Body of pancreas (tissue), 4 donors: ENCODE measurements around the gene PHLDB3. TPM values are rescaled to one million over a fixed set of nuclear protein-coding genes. Genes with fewer than 3 reads are reported as not detected.

Source experiments
- ATAC-seq: fragments of 150-250 bp; one replicate; pipeline ENCODE4 v1.9.1; 2016
- DNase-seq, 4 donors: peaks; one replicate each; pipeline ENCODE4 v3.0.0-alpha.2; 2019
- H3K27ac ChIP-seq, 4 donors: fragments of 200-600 bp; sonication (generic); 1 replicate in 3 of 4; 2 replicates in 1 of 4; pipeline versions ENCODE4 v1.5.1 to v1.6.1; 2016 to 2019; ENCODE audit warnings: mild to moderate bottlenecking in 1 of 4, mixed read lengths in 1 of 4, moderate library complexity in 1 of 4
- H3K27me3 ChIP-seq, 2 donors: fragments of 200-600 bp; sonication (generic); one replicate each; pipeline ENCODE4 v1.6.0; 2016; ENCODE audit warnings: mild to moderate bottlenecking in 1 of 2
- H3K36me3 ChIP-seq, 2 donors: fragments of 200-600 bp; sonication (generic); replicated peaks in 1 of 2; 2 replicates each; pipeline ENCODE4 v1.5.1; 2016; ENCODE audit warnings: low read depth in 2 of 2; ENCODE audit not compliant: insufficient read depth in 1 of 2
- H3K4me1 ChIP-seq: fragments of 200-600 bp; sonication (generic); one replicate; pipeline ENCODE4 v1.6.0; 2016
- H3K4me3 ChIP-seq, 2 donors: fragments of 200-600 bp; sonication (generic); 1 replicate in 1 of 2; 2 replicates in 1 of 2; pipeline ENCODE4 v1.5.1; 2016 to 2019
- H3K9me3 ChIP-seq, 3 donors: fragments of 200-600 bp; sonication (generic); 1 replicate in 2 of 3; 2 replicates in 1 of 3; pipeline ENCODE4 v1.5.1; 2016
- CTCF ChIP-seq, 7 experiments: fragments of 450-650 bp in 4 of 7; fragments of 200-600 bp in 3 of 7; sonication (generic) in 3 of 7; IDR thresholded peaks; one replicate each; pipeline ENCODE4 v1.5.1; 2016 to 2019; ENCODE audit warnings: antibody characterized with exemption in 7 of 7
- POLR2A ChIP-seq, 3 donors: fragments of 450-650 bp; IDR thresholded peaks; one replicate each; pipeline ENCODE4 v1.6.1; 2016; ENCODE audit warnings: antibody characterized with exemption in 3 of 3, mild to moderate bottlenecking in 2 of 3
- WGBS, 2 donors: methylation state at CpG; one replicate each; pipeline ENCODE4 v1.1.5; 2017; 5-methylcytosine and 5-hydroxymethylcytosine counted together
- intact Hi-C: fragments of 100-400 bp; cut with DNase I; formaldehyde crosslinking; loops from one replicate; pipeline ENCODE4 v1.15.1; 2023
- total RNA-seq, 2 donors: library from RNA; depleted of rRNA; stranded (reverse); fragments of >200 nt; gene quantifications; one replicate each; pipeline ENCODE4 v1.1.0, GENCODE V29; 2016

The PHLDB3 gene
- total RNA-seq, 2 donors from 2014 or later: 14.5 to 16.9 TPM

- no peak for ATAC-seq
- H3K9me3 ChIP-seq: no peaks in the 10 kb centered on the region
- intact Hi-C loops: no loop called here
- H3K4me1 ChIP-seq: peaks cover 1% of the 10 kb centered on the region
- no peak overlapping the region for H3K27ac ChIP-seq
- no peaks in the 10 kb centered on the region for H3K27me3 ChIP-seq
- DNase-seq: no peak
- TF ChIP-seq POLR2A (IDR thresholded peaks at IDR 0.05) (no peak), CTCF (IDR thresholded peaks at IDR 0.05) (no peak)
- no peak overlapping the region for H3K4me3 ChIP-seq
- no peaks in the 10 kb centered on the region for H3K36me3 ChIP-seq
- WGBS, 2 donors: 71 to 80% methylated on average over 4 of the region's 4 CpGs
Measured at GRCh38 chr19:43457809-43458208, 46.7 kb downstream of the PHLDB3 start.

GRCh38 chr19:43455321-43456113 lies 49.0 kb downstream of the PHLDB3 start:
- Histone ChIP-seq H3K9me3 (no peaks in the 10 kb centered on the region), H3K27me3 (no peaks in the 10 kb centered on the region), H3K36me3 (no peaks in the 10 kb centered on the region), H3K27ac (peak overlapping the region in 1 of 4 donors; percentile 46), H3K4me3 (no peak overlapping the region), H3K4me1 (no peaks in the 10 kb centered on the region)
- WGBS, 2 donors: 27 to 34% methylated on average over 10 of the region's 10 CpGs
- no peak for TF ChIP-seq POLR2A (IDR thresholded peaks at IDR 0.05)
- no peak for TF ChIP-seq CTCF (IDR thresholded peaks at IDR 0.05)
- intact Hi-C loops: no loop called here
- ATAC-seq (no peak), DNase-seq (no peak)

- ATAC-seq: no peak
- 70 to 75% methylated on average over 2 of the region's 2 CpGs for WGBS, 2 donors
- no peaks in the 10 kb centered on the region for H3K4me1 ChIP-seq
- intact Hi-C loops: no loop called here
- no peaks in the 10 kb centered on the region for H3K9me3 ChIP-seq
- no peak overlapping the region for H3K27ac ChIP-seq
- DNase-seq: no peak
- H3K36me3 ChIP-seq: no peaks in the 10 kb centered on the region
- no peak for TF ChIP-seq POLR2A (IDR thresholded peaks at IDR 0.05)
- no peak for TF ChIP-seq CTCF (IDR thresholded peaks at IDR 0.05)
- no peaks in the 10 kb centered on the region for H3K27me3 ChIP-seq
- no peak overlapping the region for H3K4me3 ChIP-seq
Measured at GRCh38 chr19:43454031-43454430, 50.5 kb downstream of the PHLDB3 start.

GRCh38 chr19:43452582-43452981 lies 52.0 kb downstream of the PHLDB3 start:
- intact Hi-C loops: no loop called here
- Histone ChIP-seq H3K4me3 (no peak overlapping the region), H3K9me3 (no peaks in the 10 kb centered on the region), H3K27ac (no peak overlapping the region), H3K36me3 (no peaks in the 10 kb centered on the region), H3K4me1 (no peaks in the 10 kb centered on the region), H3K27me3 (no peaks in the 10 kb centered on the region)
- 55 to 64% methylated on average over 3 of the region's 3 CpGs for WGBS, 2 donors
- DNase-seq: no peak
- ATAC-seq: no peak
- TF ChIP-seq POLR2A (IDR thresholded peaks at IDR 0.05) (no peak), CTCF (IDR thresholded peaks at IDR 0.05) (no peak)

GRCh38 chr19:43450545-43450997 lies 54.0 kb downstream of the PHLDB3 start:
- DNase-seq: peak in 1 of 4 donors; percentile 22

More at GRCh38 chr19:43450545-43450997, 54.0 kb downstream of the PHLDB3 start:
- 55 to 71% methylated on average over 2 of the region's 2 CpGs for WGBS, 2 donors
- no peaks in the 10 kb centered on the region for H3K4me1 ChIP-seq
- H3K27ac ChIP-seq: no peak overlapping the region
- TF ChIP-seq POLR2A (IDR thresholded peaks at IDR 0.05) (no peak), CTCF (IDR thresholded peaks at IDR 0.05) (no peak)
- no peaks in the 10 kb centered on the region for H3K9me3 ChIP-seq
- intact Hi-C loops: no loop called here
- ATAC-seq: no peak
- no peak overlapping the region for H3K4me3 ChIP-seq
- H3K36me3 ChIP-seq: no peaks in the 10 kb centered on the region
- no peaks in the 10 kb centered on the region for H3K27me3 ChIP-seq
